Muscle of arm (tissue), 12 donors: ENCODE results near the gene MED31. TPM values are rescaled to one million over a fixed set of nuclear protein-coding genes. Genes with fewer than 3 reads are reported as not detected.
"Not testable (repeated sequence)": the region's sequence is repeated elsewhere in the genome, so short reads cannot be mapped to it uniquely, and the experiment has no call there.

Experiments
- DNase-seq: peaks from one replicate; pipeline ENCODE4 v3.0.0-alpha.2; 2013
- polyA plus RNA-seq, 12 donors: library from polyadenylated mRNA; unstranded; fragments of 120-200 nt; gene quantifications; one replicate each; pipeline ENCODE4 v1.2.1, GENCODE V29; 2013; ENCODE audit not compliant: insufficient read length in 12 of 12

MED31 gene
- polyA plus RNA-seq, 12 donors = 11.9 to 26.8 (median 18.4) TPM; not detected in 1

- DNase-seq = no peak
These were observed 29.8 kb upstream of the MED31 start for GRCh38 chr17:6681176-6681575.

DNA sequence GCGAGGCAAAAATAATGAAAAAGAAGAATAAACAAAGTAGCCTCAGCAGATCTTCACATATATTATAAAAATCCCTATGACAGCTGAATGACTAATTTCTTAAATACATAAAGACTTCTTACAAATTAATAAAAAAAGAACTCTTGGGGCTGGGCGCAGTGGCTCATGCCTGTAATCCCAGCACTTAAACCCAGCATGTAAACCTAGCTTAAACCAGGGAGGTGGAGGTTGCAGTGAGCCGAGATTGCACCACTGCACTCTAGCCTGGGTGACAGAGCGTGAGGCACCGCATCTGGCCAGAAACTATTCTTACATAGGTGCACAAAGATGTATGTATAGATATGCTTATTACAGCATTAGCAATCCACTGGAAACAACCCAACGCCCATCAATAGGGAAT lies 27.8 kb upstream of the MED31 start:
- no peak for DNase-seq

DNA sequence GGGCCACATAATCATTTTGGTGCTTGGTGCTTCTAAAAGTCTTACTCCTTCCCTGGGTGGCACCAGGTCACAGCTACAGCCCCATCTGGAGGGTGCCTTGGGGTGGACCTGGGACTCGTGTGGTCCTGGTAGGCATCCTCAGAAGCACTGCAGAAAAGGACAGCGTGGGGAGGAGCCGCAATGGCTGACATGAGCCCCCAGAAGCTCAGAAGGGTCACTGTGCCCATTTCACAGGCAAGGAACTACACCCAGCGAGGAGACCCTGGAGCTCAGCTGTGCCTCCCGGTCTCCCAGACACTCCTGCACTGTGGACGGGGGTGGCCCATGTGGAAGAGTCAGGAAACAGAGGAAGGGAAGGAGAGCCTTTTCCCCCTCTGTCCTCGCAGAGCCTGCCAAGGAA lies 26.5 kb upstream of the MED31 start:
- DNase-seq = no peak

DNA sequence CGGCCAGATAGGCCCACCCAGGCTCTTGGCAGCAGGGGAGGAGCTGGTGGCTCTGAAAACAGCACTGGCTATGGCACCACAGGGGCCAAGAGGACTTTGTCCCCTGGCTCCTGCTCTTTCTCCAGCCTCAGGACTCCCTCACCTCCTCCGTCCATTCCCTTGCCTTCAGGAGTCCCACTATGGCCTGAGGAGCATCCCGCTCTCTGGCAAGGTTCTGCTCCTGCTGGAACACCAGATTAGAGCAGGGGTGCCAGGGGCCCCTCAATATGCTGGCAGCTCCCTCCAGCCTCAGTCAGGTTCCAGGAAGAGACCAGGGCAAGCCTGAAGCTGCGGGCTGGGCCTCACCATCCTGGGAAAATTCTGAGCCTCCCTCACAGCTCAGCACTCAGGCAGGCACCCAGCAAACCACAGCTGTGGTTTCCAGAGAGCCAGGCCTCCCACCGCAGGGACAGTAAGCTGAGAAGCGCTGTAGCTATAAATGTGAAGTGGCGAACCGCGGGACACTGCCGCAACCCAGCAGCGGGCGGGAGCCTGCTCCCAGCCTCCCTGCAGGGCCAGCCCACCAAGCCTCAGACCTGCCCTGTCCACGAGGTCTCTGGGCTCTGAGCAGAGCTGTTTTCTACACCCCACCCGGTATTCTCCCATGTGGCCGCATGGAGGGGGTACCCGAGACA lies 25.9 kb upstream of the MED31 start:
- DNase-seq = no peak

- DNase-seq = no peak
These were observed 25.4 kb upstream of the MED31 start for GRCh38 chr17:6676802-6677157.

- no peak for DNase-seq
These were observed 23.9 kb upstream of the MED31 start for GRCh38 chr17:6675201-6675825.

DNA sequence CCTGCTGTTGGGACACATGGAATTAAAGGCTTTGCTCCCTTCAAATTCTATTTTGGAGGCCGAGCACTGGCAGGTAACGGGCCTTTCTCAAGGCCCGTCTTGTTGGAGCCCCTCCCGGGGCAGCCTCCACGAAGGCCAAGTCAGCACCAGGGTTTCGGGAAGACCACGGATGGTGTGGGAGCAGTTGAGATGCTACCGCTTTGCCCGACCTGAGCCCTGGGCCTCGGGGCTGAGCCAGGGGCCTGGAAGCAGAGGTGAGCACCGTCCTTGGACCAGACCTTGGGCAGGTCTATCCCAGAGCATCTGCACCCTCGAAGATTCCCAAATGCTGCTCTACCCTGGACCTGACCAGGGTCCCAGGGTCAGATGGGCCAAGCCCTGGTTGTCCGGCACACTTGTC lies 23.2 kb upstream of the MED31 start:
- DNase-seq = no peak

GRCh38 chr17:6671431-6671830 lies 20.0 kb upstream of the MED31 start:
- DNase-seq = no peak

- DNase-seq = no peak
These were observed 19.6 kb upstream of the MED31 start for GRCh38 chr17:6670999-6671398.

DNA sequence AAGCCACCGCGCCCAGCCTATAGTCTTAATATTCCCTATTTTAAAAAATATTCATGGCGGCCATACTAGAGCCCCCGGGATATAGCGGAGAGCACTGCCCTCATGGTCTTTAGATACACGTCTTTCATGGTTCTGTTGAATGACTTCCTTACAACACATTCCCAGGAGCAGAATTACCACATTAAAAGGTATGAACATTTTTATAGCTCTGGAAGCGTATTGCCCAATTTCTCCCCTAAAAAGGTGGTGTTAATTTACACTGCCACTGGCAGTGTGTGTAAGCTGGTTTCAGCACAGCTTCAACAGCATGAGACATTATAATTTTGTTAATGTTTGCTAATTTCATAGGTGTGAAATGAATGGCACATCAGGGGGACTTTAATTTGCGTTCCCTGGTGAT lies 19.2 kb upstream of the MED31 start:
- DNase-seq = no peak

GRCh38 chr17:6669479-6670212 lies 18.2 kb upstream of the MED31 start:
- DNase-seq = no peak

DNA sequence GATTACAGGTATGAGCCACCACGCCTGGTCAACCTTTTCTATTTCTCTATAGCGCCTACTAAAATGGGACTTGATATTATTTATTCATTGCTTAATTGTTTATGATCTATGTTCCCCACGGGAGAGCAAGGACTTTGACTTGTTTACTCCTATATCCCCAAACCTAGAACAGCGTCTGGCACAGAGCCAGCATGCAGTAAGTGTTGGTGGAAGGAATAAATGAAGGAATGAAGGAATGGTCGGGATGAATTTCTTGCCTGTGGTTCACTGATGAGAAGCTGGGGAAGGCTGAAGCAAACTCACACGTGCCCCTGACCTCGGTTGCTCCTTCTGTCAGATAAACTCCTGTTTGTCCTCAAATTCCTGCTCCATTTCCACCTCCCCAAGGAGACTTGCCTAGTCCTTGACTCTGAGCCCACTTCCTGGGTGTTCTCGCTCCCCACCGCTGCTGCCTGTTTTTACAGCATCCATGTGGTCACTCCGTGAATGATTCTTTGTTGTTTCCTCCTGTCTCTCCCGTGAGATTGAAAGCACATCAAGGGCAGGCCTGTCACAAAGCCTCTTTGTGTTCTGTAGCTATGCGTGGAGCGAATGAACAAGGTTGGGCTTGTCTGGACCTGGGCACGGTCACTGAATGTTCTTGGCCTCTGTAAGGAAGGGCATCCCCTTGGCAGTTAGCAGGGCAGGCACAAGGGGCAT lies 17.5 kb upstream of the MED31 start:
- DNase-seq = no peak

DNA sequence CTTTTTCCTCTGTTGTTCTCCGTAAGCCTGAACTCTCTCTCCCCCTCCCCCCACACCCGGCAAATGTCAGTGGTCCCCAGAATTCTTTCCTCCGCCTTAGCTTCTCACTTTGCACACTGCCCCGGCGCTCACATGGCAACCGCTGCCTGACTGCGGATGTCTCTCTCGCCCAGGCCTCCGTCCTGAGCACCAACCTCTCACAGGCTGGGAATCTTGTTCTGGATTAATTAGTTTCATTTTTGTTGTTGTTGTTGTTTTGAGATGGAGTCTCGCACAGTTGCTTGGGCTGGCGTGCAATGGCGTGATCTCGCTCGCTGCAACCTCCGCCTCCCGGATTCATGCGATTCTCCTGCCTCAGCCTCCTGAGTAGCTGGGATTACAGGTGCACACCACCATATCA lies 16.8 kb upstream of the MED31 start:
- DNase-seq = no peak

DNA sequence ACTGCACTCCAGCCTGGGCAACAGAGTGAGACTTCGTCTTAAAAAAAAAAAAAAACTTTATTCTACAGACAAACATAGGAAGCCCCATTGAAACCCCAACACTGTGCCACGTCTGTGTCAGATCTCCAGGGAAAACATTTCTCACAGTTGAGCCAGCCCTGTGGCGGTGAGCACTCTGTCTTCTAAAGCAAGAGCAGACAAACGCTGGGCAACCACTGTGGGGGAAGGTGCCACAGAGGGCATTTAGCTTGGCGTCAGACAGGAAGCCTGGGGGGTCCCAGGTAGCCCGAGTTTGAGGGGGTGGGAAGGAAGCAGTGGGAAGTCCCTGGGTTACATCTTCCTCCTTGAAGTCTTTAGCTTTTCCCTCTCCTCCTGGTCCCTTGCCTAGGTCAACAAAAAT lies 16.1 kb upstream of the MED31 start:
- no peak for DNase-seq

GRCh38 chr17:6666557-6666956 lies 15.2 kb upstream of the MED31 start:
- DNase-seq = no peak

DNA sequence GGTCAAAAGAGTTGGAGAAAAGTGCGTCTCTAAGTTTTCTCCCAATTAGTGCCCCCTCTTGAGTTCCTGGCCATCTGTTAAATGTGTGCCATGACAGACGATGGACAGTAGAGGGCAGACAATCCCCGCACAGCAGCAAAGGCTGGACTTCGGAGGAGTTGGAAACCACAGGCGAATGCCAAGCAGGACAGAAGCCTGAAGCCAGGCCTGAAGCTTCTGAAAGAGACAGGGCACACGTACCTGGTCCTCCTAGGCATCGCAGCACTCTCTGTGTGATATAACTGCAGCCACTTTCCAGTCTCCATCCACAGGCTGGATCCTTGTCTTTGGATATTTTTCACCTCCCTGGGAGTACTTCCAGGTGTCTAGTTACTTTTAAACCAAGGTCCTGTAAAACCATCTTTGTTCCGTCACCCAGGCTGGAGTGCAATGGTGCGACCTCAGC lies 14.7 kb upstream of the MED31 start:
- DNase-seq = peak; percentile 80

GRCh38 chr17:6663200-6663599 lies 11.8 kb upstream of the MED31 start:
- DNase-seq = not testable (repeated sequence)

GRCh38 chr17:6661464-6661848 lies 10.1 kb upstream of the MED31 start:
- DNase-seq = no peak

DNA sequence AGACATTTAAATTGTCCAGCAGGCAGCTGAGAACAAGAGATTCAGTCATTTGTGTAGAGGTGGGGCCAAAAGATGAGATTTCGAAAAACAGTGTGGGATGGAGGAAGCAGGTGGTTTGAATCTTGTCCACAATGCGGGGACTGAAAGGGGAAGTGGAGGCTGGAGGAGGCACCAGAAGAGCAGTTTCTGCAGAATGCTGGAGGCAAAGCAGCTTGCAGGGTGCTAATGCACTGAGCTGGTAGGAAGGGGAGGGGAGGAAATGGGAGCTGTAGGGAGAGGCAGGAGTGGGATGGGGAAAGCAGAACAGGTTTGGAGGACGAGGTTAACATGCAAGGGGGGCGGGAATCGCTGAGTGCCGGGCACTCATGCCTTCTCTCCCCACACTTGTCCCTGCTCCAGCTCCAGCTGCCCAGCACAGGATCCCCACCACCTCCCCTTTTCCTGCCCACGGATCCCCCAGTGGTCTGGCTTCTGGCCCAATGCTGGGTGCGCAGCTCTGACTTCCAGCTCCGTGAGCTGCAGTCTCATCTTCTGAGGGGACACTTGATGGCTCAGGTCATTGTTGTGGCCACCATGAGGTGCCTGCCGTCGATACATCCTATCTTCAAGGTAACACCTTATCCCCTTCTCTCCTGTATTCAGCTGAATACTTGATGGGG lies 9.5 kb upstream of the MED31 start:
- no peak for DNase-seq

- no peak for DNase-seq
These were observed 8.7 kb upstream of the MED31 start for GRCh38 chr17:6660101-6660500.

- DNase-seq = not testable (repeated sequence)
These were observed 7.0 kb upstream of the MED31 start for GRCh38 chr17:6658411-6658810.

DNA sequence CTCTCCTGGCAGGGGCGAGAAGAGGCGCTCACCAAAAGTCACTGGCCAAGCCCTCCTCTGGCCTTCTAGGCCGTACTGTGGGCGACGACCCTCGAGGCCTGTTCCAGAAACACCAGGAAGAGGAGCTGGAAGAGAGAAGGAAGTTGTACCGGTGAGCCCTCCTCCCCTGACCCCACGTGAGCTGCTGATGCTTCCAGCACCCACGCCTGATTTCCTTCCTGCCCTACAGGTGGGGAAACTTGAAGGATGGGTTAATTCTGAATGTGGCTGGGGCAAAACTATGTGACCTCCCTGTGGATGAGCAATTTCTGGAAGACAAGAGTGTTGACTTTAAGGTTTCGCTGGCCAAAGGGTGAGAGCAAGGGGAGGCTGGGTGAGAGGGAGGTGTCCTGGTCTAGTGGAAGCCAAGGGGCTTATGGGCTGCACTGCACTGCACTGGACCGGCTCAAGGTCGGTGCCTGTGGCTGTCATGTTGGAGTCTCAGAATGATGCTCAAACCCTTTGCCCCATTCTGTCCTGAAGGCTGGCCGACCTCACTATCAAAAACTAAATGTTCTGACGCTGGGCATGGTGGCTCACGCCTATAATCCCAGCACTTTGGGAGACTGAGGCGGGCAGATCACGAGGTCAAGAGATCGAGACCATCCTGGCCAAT lies 6.4 kb upstream of the MED31 start:
- no peak for DNase-seq
